Measurements from ENCODE around the gene ANKRD36C.
"Not testable (repeated sequence)": the region's sequence is repeated elsewhere in the genome, so short reads cannot be mapped to it uniquely, and the experiment has no call there.

ANKRD36C gene

DNA sequence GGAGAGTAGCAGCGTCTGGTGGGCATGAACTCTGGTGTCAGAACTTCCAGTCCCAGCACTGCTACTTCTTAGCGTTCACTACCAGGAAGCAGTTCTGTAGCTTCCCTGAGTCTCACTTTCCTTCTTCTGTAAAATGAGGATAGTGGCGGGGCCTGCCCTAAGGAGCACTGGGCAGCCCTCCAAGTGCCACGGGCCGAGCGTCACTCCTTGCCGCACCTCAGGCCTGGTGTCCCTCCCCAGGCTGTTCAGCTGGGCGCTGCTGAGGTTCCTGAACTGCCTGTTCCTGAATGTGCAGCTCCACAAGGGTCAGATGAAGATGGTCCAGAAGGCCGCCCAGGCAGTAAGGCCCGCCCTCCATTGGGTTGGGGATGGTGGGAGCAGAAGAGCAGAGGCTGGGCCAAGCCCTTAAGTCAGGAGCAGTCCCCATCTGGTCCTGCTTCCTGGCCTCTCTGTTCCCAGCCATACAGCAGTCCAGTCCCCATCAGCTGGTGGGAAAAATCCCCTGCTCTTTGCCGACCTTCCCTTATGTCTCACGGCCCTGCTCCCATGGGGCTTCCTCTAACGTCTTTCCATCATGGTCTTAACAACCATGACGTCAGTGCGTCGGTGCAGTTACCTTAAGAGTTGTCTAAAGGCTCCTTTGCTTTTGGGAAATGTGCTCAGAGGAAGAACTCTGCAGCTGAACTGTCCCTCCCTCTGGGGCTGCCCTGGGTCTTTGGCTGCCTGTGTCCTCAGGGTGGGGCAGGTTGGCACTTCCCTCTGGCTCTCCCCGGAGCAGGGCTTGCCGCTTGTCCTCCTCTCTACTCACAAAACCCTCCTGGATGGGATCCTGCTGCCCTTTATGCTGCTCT, 195.2 kb downstream of the ANKRD36C start:
- not testable (repeated sequence) for DNase-seq

DNA sequence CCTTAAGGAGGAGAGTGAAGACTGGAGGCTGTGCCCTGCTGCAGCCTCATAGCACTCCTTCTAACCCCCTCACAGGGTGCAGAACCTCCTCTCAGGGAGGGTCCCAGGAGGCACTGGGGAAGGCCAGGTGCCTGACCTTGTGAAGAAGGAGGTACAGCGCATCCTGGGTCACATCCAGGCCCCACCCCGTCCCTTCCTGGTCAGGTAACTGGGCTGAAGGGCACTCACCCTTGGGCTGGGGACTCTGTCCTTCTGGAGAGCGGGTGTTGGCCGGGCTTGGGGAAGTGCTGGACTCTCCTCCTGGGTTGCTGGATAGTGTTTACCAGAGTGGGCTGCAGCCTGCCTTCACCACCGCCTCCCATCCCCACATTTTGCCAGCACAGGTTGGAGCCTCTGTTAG, 197.7 kb downstream of the ANKRD36C start:
- DNase-seq = not testable (repeated sequence)

- DNase-seq = not testable (repeated sequence)
Measured at GRCh38 chr2:95790180-95790579, 201.4 kb downstream of the ANKRD36C start.

DNA sequence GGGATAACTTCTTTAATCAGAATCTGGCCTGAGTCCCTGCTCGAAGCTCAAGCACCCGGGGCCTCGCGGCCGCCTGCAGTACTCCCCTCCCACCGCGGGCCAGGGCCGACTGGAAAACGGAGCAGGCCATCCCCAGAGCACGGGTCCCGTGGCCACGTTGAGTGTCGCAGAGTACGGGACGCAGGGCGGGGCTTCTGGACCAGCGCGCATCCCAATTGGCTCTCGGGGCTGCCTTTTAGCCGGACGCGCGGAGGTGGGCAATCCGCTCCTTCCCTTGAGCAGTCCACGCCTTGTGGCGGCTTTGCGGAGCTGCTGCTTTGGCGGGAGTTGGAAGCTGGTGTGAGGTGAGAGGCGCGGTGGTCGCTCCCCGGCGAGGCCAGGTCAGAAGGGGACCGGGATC, 202.2 kb downstream of the ANKRD36C start:
- not testable (repeated sequence) for DNase-seq

- DNase-seq = not testable (repeated sequence)
Measured at GRCh38 chr2:95788642-95789041, 203.0 kb downstream of the ANKRD36C start.

Data from CD4-positive, alpha-beta T cell treated with Interleukin-10 for 1 hour (primary cell).